ENCODE results near the gene THBS4. TPM values are rescaled to one million over a fixed set of nuclear protein-coding genes. Genes with fewer than 3 reads are reported as not detected.

The THBS4 gene
- total RNA-seq, 4 donors from 2014 or later: 25.6 to 119 (median 30.6) TPM

GRCh38 chr5:80059354-80059980, 24.3 kb downstream of the THBS4 start:
- Histone ChIP-seq H3K4me3 (no peak overlapping the region), H3K4me1 (no peaks in the 10 kb centered on the region), H3K36me3 (no peaks in the 10 kb centered on the region), H3K9me3 (no peaks in the 10 kb centered on the region), H3K27ac (replicated peaks in 1 of 4) (no peak overlapping the region), H3K27me3 (no peaks in the 10 kb centered on the region)
- TF ChIP-seq POLR2AphosphoS5 (IDR thresholded peaks at IDR 0.05): no peak
- no peak for TF ChIP-seq CTCF (IDR thresholded peaks at IDR 0.05)
- TF ChIP-seq EP300 (IDR thresholded peaks at IDR 0.05): no peak
- no peak for TF ChIP-seq POLR2A (IDR thresholded peaks at IDR 0.05; ENCODE audit: low read depth)
- WGBS: 94% methylated on average over 18 of the region's 18 CpGs
- intact Hi-C loops (cut with DNase I): no loop called here
- DNase-seq (ENCODE audit: extremely low spot score): no peak

GRCh38 chr5:80060966-80061365, 25.8 kb downstream of the THBS4 start:
- Histone ChIP-seq H3K4me3 (no peak overlapping the region), H3K36me3 (no peaks in the 10 kb centered on the region), H3K27me3 (no peaks in the 10 kb centered on the region), H3K9me3 (no peaks in the 10 kb centered on the region), H3K4me1 (no peaks in the 10 kb centered on the region), H3K27ac (replicated peaks in 1 of 4) (no peak overlapping the region)
- 70% methylated on average over 4 of the region's 4 CpGs for WGBS
- TF ChIP-seq POLR2AphosphoS5 (IDR thresholded peaks at IDR 0.05) (no peak), EP300 (IDR thresholded peaks at IDR 0.05) (no peak), POLR2A (IDR thresholded peaks at IDR 0.05; ENCODE audit: low read depth) (no peak), CTCF (IDR thresholded peaks at IDR 0.05) (no peak)
- intact Hi-C loops (cut with DNase I): no loop called here
- no peak for DNase-seq (ENCODE audit: extremely low spot score)

DNA sequence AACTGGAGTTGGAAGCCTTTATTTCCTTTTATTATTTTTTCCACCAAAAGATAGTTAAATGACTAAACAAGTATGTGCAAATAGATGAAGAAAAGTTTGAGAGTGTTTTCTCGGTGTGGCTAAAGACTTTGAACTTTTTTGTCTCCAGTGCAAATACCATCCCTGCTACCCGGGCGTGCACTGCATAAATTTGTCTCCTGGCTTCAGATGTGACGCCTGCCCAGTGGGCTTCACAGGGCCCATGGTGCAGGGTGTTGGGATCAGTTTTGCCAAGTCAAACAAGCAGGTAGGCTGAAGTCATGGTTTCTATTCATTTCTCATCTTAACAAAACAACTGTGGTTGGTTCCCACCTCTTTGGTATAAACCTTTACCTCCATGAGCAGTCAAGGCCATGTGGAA, 26.4 kb downstream of the THBS4 start:
- Histone ChIP-seq H3K9me3 (no peaks in the 10 kb centered on the region), H3K27me3 (no peaks in the 10 kb centered on the region), H3K27ac (replicated peaks in 1 of 4) (no peak overlapping the region), H3K4me1 (no peaks in the 10 kb centered on the region), H3K4me3 (no peak overlapping the region), H3K36me3 (no peaks in the 10 kb centered on the region)
- WGBS: 97% methylated on average over 4 of the region's 4 CpGs
- TF ChIP-seq EP300 (IDR thresholded peaks at IDR 0.05) (no peak), CTCF (IDR thresholded peaks at IDR 0.05) (no peak), POLR2A (IDR thresholded peaks at IDR 0.05; ENCODE audit: low read depth) (no peak), POLR2AphosphoS5 (IDR thresholded peaks at IDR 0.05) (no peak)
- no peak for DNase-seq (ENCODE audit: extremely low spot score)
- intact Hi-C loops (cut with DNase I): no loop called here

GRCh38 chr5:80064124-80064523, 29.0 kb downstream of the THBS4 start:
- Histone ChIP-seq H3K4me3 (no peak overlapping the region), H3K4me1 (peaks cover 0 to 1% (median under 1%) of the 10 kb centered on the region in 4 donors), H3K27me3 (no peaks in the 10 kb centered on the region), H3K36me3 (peaks cover 0 to 2% (median 0%) of the 10 kb centered on the region in 4 donors), H3K27ac (replicated peaks in 1 of 4) (no peak overlapping the region), H3K9me3 (no peaks in the 10 kb centered on the region)
- intact Hi-C loops (cut with DNase I): no loop called here
- DNase-seq (ENCODE audit: extremely low spot score): no peak
- TF ChIP-seq POLR2AphosphoS5 (IDR thresholded peaks at IDR 0.05) (no peak), POLR2A (IDR thresholded peaks at IDR 0.05; ENCODE audit: low read depth) (no peak)

- DNase-seq (ENCODE audit: extremely low spot score): no peak
- intact Hi-C loops (cut with DNase I): no loop called here
- no peak overlapping the region for H3K4me3 ChIP-seq
- TF ChIP-seq CTCF (IDR thresholded peaks at IDR 0.05) (no peak), POLR2A (IDR thresholded peaks at IDR 0.05; ENCODE audit: low read depth) (no peak), POLR2AphosphoS5 (IDR thresholded peaks at IDR 0.05) (no peak), EP300 (IDR thresholded peaks at IDR 0.05) (no peak)
- no peaks in the 10 kb centered on the region for H3K27me3 ChIP-seq
- peaks cover 4 to 14% (median 9%) of the 10 kb centered on the region in 4 donors for H3K4me1 ChIP-seq
- WGBS: 78% methylated on average over 2 of the region's 2 CpGs
- no peak overlapping the region for H3K27ac ChIP-seq (replicated peaks in 1 of 4)
- peaks cover 0 to 14% (median 0%) of the 10 kb centered on the region in 4 donors for H3K36me3 ChIP-seq
- no peaks in the 10 kb centered on the region for H3K9me3 ChIP-seq
Measured at GRCh38 chr5:80067016-80067415, 31.9 kb downstream of the THBS4 start.
